IMR-90 (cell line): ENCODE data around the gene FREM3. TPM values are rescaled to one million over a fixed set of nuclear protein-coding genes. Genes with fewer than 3 reads are reported as not detected.
"Not testable (repeated sequence)": the region's sequence is repeated elsewhere in the genome, so short reads cannot be mapped to it uniquely, and the experiment has no call there.

Experiments used
- ATAC-seq: fragments of 200-7000 bp; cut with Tn5 transposase; 2 replicates; pipeline ENCODE4 v1.9.1; 2020; ENCODE audit warnings: low read depth, mild to moderate bottlenecking, moderate library complexity
- BruUV-seq: library from RNA; stranded (reverse); fragments of 400-500 nt; replicated peaks from 2 replicates; lab custom pipeline; 2021; lab: Mats Ljungman, UMichigan
- CTCF ChIA-PET: fragments of 300-600 bp; formaldehyde crosslinking; extraction: SDS; loops from one replicate; lab custom pipeline; 2021; ENCODE audit warnings: antibody characterized with exemption; lab: Yijun Ruan, JAX
- POLR2A ChIA-PET: fragments of 300-600 bp; sonication (Branson Sonifier 250); formaldehyde crosslinking; loops from one replicate; lab custom pipeline; 2022; ENCODE audit warnings: antibody characterized with exemption; ENCODE audit not compliant: unreplicated experiment; lab: Charles Lee
- DNase-seq: peaks from one replicate; pipeline ENCODE4 v3.0.0; 2013
- H2AFZ ChIP-seq: replicated peaks from 2 replicates; pipeline ENCODE3; 2013; ENCODE audit warnings: low read length, mild to moderate bottlenecking; ENCODE audit not compliant: poor library complexity
- H2AK5ac ChIP-seq: 2 replicates; pipeline ENCODE4 v1.6.1; 2013; ENCODE audit warnings: low read depth, low read length, inconsistent platforms
- H2AK9ac ChIP-seq: replicated peaks from 2 replicates; pipeline ENCODE3; 2013; ENCODE audit warnings: mild to moderate bottlenecking, low read depth, low read length, moderate library complexity; ENCODE audit not compliant: poor library complexity
- H2BK120ac ChIP-seq: 2 replicates; pipeline ENCODE4 v1.6.1; 2013; ENCODE audit warnings: low read depth, low read length, inconsistent platforms
- H2BK15ac ChIP-seq: 3 replicates; pipeline ENCODE4 v1.6.1; 2013; ENCODE audit warnings: low read depth, low read length, inconsistent platforms
- H2BK20ac ChIP-seq: 2 replicates; pipeline ENCODE4 v1.6.1; 2013; ENCODE audit warnings: low read depth, mild to moderate bottlenecking, inconsistent platforms, low read length, moderate library complexity
- H2BK5ac ChIP-seq: 2 replicates; pipeline ENCODE4 v1.6.1; 2013; ENCODE audit warnings: mild to moderate bottlenecking, low read depth, low read length, inconsistent platforms; ENCODE audit not compliant: poor library complexity, severe bottlenecking
- H3K14ac ChIP-seq: replicated peaks from 2 replicates; pipeline ENCODE4 v1.6.1; 2013; ENCODE audit warnings: low read depth, low read length, inconsistent platforms
- H3K18ac ChIP-seq: 2 replicates; pipeline ENCODE4 v1.6.1; 2013; ENCODE audit warnings: low read depth, low read length, control low read depth
- H3K23ac ChIP-seq: 2 replicates; pipeline ENCODE4 v1.6.1; 2013; ENCODE audit warnings: low read depth, low read length, inconsistent platforms
- H3K27ac ChIP-seq: 2 replicates; pipeline ENCODE4 v1.5.1; 2013; ENCODE audit warnings: mild to moderate bottlenecking, control low read depth, low read length; ENCODE audit not compliant: insufficient read depth
- H3K27me3 ChIP-seq: 2 replicates; pipeline ENCODE4 v1.6.1; 2013; ENCODE audit warnings: low read length; ENCODE audit not compliant: control insufficient read depth, insufficient read depth
- H3K36me3 ChIP-seq: 2 replicates; pipeline ENCODE4 v1.6.1; 2013; ENCODE audit warnings: low read length, mixed read lengths; ENCODE audit not compliant: control insufficient read depth, insufficient read depth
- H3K4ac ChIP-seq: 2 replicates; pipeline ENCODE4 v1.6.1; 2013; ENCODE audit warnings: low read depth, low read length, inconsistent platforms
- H3K4me1 ChIP-seq: 2 replicates; pipeline ENCODE4 v1.6.1; 2013; ENCODE audit warnings: low read length, mixed read lengths; ENCODE audit not compliant: control insufficient read depth, insufficient read depth
- H3K4me2 ChIP-seq: 2 replicates; pipeline ENCODE4 v1.6.1; 2013; ENCODE audit warnings: low read depth, mild to moderate bottlenecking, control low read depth, low read length, moderate library complexity
- H3K4me3 ChIP-seq: 2 replicates; pipeline ENCODE4 v1.5.1; 2013; ENCODE audit warnings: low read depth, mild to moderate bottlenecking, control low read depth, low read length, moderate library complexity; ENCODE audit not compliant: insufficient read depth
- H3K56ac ChIP-seq: 2 replicates; pipeline ENCODE4 v1.6.1; 2013; ENCODE audit warnings: low read length, inconsistent platforms; ENCODE audit not compliant: insufficient read depth; ENCODE audit errors: extremely low read depth
- H3K79me1 ChIP-seq, 2 experiments: 2 replicates each; pipeline ENCODE4 v1.6.1; 2013; ENCODE audit warnings: low read length in 2 of 2, inconsistent platforms in 1 of 2, low read depth in 1 of 2
- H3K9ac ChIP-seq: 2 replicates; pipeline ENCODE4 v1.6.1; 2013; ENCODE audit warnings: low read depth, low read length, control low read depth
- H3K9me1 ChIP-seq: 2 replicates; pipeline ENCODE4 v1.6.1; 2013; ENCODE audit warnings: low read length, inconsistent platforms; ENCODE audit not compliant: insufficient read depth
- H3K9me3 ChIP-seq: 2 replicates; pipeline ENCODE4 v1.6.1; 2013; ENCODE audit warnings: low read length; ENCODE audit not compliant: control insufficient read depth, insufficient read depth
- H4K20me1 ChIP-seq: 2 replicates; pipeline ENCODE4 v1.6.1; 2013; ENCODE audit warnings: low read length, inconsistent platforms; ENCODE audit not compliant: insufficient read depth
- H4K5ac ChIP-seq: 2 replicates; pipeline ENCODE4 v1.6.1; 2013; ENCODE audit warnings: mild to moderate bottlenecking, low read depth, low read length, control low read depth
- H4K8ac ChIP-seq, 2 experiments: 2 replicates each; pipeline ENCODE4 v1.6.1; 2013; ENCODE audit warnings: low read depth in 2 of 2, low read length in 2 of 2, control low read depth in 1 of 2, inconsistent platforms in 1 of 2
- H4K91ac ChIP-seq: 2 replicates; pipeline ENCODE4 v1.6.1; 2013; ENCODE audit warnings: low read depth, low read length, inconsistent platforms; ENCODE audit not compliant: insufficient read depth
- WGBS, 2 experiments: methylation state at CpG; one replicate each; pipeline versions ENCODE4 v1.1.5 to v1.1.7; 2013; ENCODE audit warnings: missing lambda C conversion rate in 2 of 2; ENCODE audit not compliant: insufficient read length in 1 of 2; ENCODE audit errors: extremely low coverage in 2 of 2; 5-methylcytosine and 5-hydroxymethylcytosine counted together
- dilution Hi-C: fragments of 300-500 bp; cut with HindIII; formaldehyde crosslinking; loops from one replicate; pipeline ENCODE4 v1.14.3; 2018; ENCODE audit warnings: low sequenced_read_pairs; ENCODE audit not compliant: unreplicated experiment
- in situ Hi-C: fragments of 300-500 bp; cut with MboI; formaldehyde crosslinking; loops from 3 replicates; pipeline ENCODE4 v1.14.3; 2019; ENCODE audit warnings: low sequenced_read_pairs, inconsistent platforms, mixed read lengths
- intact Hi-C: fragments of 100-400 bp; cut with micrococcal nuclease; formaldehyde crosslinking; loops from 2 replicates; pipeline ENCODE4 v1.10.0; 2022
- polyA plus RNA-seq, 3 experiments: library from polyadenylated mRNA; depleted of rRNA; stranded (reverse); fragments of >200 nt; gene quantifications; 2 replicates each; pipeline ENCODE4 v1.2.3, GENCODE V29; 2012; ENCODE audit warnings: low replicate concordance in 1 of 3
- total RNA-seq: library from RNA; depleted of rRNA; stranded (reverse); fragments of >200 nt; gene quantifications from 2 replicates; pipeline ENCODE4 v1.2.3, GENCODE V29; 2012

Gene FREM3
- total and polyA plus RNA-seq, 2 of the 4 experiments (the other 2 are of a cell fraction), result not detected

- in situ Hi-C loops, H3K14ac ChIP-seq, H2BK120ac ChIP-seq, H3K4me1 ChIP-seq, H4K91ac ChIP-seq, H4K5ac ChIP-seq, H3K27ac ChIP-seq, H3K4ac ChIP-seq, POLR2A ChIA-PET, H2AK5ac ChIP-seq, H3K9me3 ChIP-seq, H3K36me3 ChIP-seq, H2BK5ac ChIP-seq, H4K20me1 ChIP-seq, H2BK20ac ChIP-seq, CTCF ChIA-PET, dilution Hi-C loops, H3K9ac ChIP-seq, H3K4me3 ChIP-seq, ATAC-seq, H4K8ac ChIP-seq, DNase-seq, H3K9me1 ChIP-seq, H3K56ac ChIP-seq, H3K4me2 ChIP-seq, H3K27me3 ChIP-seq, H3K18ac ChIP-seq, H2BK15ac ChIP-seq, H2AFZ ChIP-seq, intact Hi-C loops, H3K79me1 ChIP-seq, BruUV-seq, H2AK9ac ChIP-seq, H3K23ac ChIP-seq: not testable (repeated sequence)
- no CpG with 5 or more reads among the region's 1 CpG for WGBS, 2 experiments
Observed at GRCh38 chr4:143718748-143719147, 18.3 kb upstream of the FREM3 start.
